BJ (cell line): Measurements from ENCODE around the gene ZBED4. TPM values are rescaled to one million over a fixed set of nuclear protein-coding genes. Genes with fewer than 3 reads are reported as not detected.

ENCODE experiments used
- CTCF ChIA-PET: fragments of 350-600 bp; formaldehyde crosslinking; extraction: SDS; loops from one replicate; lab custom pipeline; 2021; ENCODE audit warnings: antibody characterized with exemption, inconsistent platforms; lab: Yijun Ruan, JAX
- POLR2A ChIA-PET: fragments of 300-600 bp; sonication (Branson Sonifier 250); formaldehyde crosslinking; extraction: SDS; loops from one replicate; lab custom pipeline; 2021; ENCODE audit warnings: antibody characterized with exemption; lab: Charles Lee
- DNase-seq: peaks from one replicate; pipeline ENCODE4 v3.0.0-alpha.2; 2011; ENCODE audit warnings: low read depth
- H3K27me3 ChIP-seq: 2 replicates; pipeline ENCODE4 v1.6.0; 2011; ENCODE audit warnings: low read length; ENCODE audit not compliant: control insufficient read depth, insufficient read depth
- H3K36me3 ChIP-seq: 2 replicates; pipeline ENCODE4 v1.5.1; 2011; ENCODE audit warnings: low read length; ENCODE audit not compliant: control insufficient read depth, insufficient read depth
- H3K4me3 ChIP-seq: 2 replicates; pipeline ENCODE4 v1.5.1; 2011; ENCODE audit warnings: low read depth, mild to moderate bottlenecking, control low read depth, low read length
- polyA plus RNA-seq: library from polyadenylated mRNA; depleted of rRNA; stranded (reverse); fragments of >200 nt; gene quantifications from 2 replicates; pipeline ENCODE4 v1.2.3, GENCODE V29; 2011
- TF ChIP-seq, protein P1 (sequence below): IDR thresholded peaks from 2 replicates; pipeline ENCODE4 v1.5.1; 2011; ENCODE audit warnings: low read depth, mild to moderate bottlenecking, control low read depth, inconsistent platforms, low read length, moderate library complexity; ENCODE audit not compliant: insufficient read depth

The ZBED4 gene
- polyA plus RNA-seq, 1 experiment: 4.5 TPM

DNA sequence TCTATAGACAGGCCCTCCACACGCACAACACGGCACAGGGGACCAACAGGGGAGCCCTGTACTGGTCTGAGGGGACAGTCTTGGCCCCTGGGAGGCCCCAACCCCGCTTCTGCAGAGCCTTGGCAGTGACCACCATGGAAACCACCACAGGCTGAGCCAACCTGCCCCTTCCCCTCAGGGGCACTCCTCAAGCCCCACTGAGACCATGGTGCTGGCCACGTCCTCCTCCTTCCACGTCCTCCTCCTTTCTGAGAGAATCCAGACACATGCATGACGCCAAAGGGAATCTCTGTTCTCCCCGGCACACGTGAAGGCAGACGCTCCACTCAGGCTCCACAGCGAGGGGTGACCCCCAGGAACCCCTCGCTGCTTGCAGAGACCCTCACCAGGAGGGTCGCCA is 28.7 kb upstream of the ZBED4 start:
- ChIA-PET CTCF (no interaction called here), POLR2A (no interaction called here)
- TF ChIP-seq, protein P1, sequence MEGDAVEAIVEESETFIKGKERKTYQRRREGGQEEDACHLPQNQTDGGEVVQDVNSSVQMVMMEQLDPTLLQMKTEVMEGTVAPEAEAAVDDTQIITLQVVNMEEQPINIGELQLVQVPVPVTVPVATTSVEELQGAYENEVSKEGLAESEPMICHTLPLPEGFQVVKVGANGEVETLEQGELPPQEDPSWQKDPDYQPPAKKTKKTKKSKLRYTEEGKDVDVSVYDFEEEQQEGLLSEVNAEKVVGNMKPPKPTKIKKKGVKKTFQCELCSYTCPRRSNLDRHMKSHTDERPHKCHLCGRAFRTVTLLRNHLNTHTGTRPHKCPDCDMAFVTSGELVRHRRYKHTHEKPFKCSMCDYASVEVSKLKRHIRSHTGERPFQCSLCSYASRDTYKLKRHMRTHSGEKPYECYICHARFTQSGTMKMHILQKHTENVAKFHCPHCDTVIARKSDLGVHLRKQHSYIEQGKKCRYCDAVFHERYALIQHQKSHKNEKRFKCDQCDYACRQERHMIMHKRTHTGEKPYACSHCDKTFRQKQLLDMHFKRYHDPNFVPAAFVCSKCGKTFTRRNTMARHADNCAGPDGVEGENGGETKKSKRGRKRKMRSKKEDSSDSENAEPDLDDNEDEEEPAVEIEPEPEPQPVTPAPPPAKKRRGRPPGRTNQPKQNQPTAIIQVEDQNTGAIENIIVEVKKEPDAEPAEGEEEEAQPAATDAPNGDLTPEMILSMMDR: no peak
- H3K4me3 ChIP-seq: no peak overlapping the region
- DNase-seq: no peak
- H3K36me3 ChIP-seq: peaks cover 22% of the 10 kb centered on the region
- H3K27me3 ChIP-seq: no peaks in the 10 kb centered on the region

DNA sequence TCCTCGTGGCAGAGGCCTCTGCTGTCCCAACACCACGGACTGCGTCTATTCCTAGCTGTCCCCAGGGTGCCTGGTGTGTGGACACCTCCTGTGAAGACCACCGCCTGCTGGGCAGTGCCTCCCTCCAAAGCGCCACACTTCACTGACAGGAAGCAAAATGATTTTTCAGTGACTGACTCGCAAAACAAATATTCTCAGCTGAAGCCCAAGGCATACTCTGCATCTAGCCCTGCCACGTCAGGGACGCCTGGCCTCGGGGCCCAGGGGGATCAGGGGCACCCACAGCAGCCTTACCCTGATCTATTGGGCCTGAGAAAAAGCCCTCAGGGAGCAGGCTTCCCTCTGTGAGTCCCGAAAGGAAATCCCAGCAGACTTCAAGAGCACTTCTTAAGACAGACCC is 28.2 kb upstream of the ZBED4 start:
- ChIA-PET POLR2A (no interaction called here), CTCF (interaction anchor here (1.3 kb wide), 1 partner anchor 35 kb away, joined by 4 read pairs; no protein-coding TSS in a partner anchor)

DNA sequence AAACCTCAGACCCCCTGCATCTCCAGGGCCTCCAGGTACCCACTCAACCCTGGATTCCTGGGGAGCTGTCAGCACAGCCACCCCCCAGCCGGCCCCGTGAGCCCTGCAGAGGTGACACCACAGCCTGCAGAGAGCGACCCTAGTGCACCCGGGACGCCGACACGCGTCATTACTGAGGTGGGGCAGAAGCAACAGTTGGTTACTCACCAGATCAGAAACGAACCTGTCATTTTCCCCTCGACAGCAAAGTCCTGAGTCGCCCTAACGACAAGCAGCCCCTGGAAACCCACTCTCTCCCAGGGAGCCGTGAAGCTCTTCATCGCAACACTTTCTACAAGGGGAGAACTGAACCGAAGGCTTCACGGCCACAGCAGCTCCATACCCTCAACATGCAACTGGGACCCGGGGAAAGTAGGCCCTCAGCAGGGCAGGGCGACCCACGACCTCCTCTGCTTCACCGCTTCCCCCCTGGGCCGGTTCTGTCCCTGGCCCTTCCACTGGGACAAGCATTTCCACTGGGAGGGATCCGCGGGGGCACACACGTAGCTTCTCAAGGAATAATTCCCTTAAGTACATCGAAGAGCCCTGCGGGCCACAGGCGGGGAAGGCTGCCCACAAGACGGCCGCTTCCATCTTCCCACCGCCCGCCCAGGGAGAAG is 27.6 kb upstream of the ZBED4 start:
- peaks cover 13% of the 10 kb centered on the region for H3K36me3 ChIP-seq
- peak overlapping the region; percentile 80 for H3K4me3 ChIP-seq
- POLR2A ChIA-PET: interaction anchor here (0.6 kb wide), 1 partner anchor 136 kb away, joined by 3 read pairs; no protein-coding TSS in a partner anchor
- H3K27me3 ChIP-seq: no peaks in the 10 kb centered on the region
- no peak for DNase-seq
- TF ChIP-seq, protein P1: no peak
- CTCF ChIA-PET: interaction anchor here (1.3 kb wide), 1 partner anchor 35 kb away, joined by 4 read pairs; no protein-coding TSS in a partner anchor

More for the DNA sequence above, 28.2 kb upstream of the ZBED4 start:
- Histone ChIP-seq H3K27me3 (no peaks in the 10 kb centered on the region), H3K36me3 (peaks cover 18% of the 10 kb centered on the region), H3K4me3 (peak overlapping the region; percentile 80)
- DNase-seq: no peak
- TF ChIP-seq, protein P1: no peak

DNA sequence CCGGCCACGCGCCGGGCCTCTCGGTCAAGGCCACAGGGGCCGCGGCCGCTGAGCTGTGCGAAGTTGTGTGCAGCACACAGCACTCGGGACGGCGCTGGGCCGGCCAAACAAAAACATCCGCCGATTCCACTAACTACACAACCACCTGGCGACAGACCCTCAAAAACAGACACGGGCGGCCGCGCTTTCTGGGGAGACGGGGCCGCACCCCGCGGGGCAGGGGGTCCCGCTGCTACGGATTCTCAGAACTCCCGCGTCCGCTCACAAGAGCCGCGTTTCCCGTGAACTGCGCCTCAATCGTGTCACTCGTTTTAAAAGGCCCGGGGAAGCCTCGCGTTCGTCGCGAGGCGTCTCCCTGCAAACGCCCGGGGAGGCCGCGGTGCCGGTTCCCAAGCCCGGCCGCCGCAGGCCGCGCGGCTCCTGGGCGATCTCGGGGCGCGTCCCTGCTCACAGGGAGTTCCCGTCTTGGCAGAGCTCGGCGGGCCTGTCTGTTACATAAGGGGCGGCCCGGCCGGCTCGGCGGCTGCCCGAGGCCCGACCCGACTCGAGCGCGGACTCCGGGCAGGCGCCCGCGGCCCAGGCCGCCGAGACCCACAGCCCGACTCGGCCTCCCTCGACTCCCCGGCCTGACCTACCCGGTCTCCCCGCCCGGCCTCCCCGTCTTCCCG is 26.9 kb upstream of the ZBED4 start:
- Histone ChIP-seq H3K36me3 (peaks cover 10% of the 10 kb centered on the region), H3K27me3 (no peaks in the 10 kb centered on the region), H3K4me3 (peak overlapping the region; percentile 80)
- POLR2A ChIA-PET: interaction anchor here (0.6 kb wide), 1 partner anchor 136 kb away, joined by 3 read pairs; no protein-coding TSS in a partner anchor
- CTCF ChIA-PET: interaction anchor here (1.3 kb wide), 1 partner anchor 36 kb away, joined by 4 read pairs; no protein-coding TSS in a partner anchor
- TF ChIP-seq, protein P1: no peak
- DNase-seq: no peak

DNA sequence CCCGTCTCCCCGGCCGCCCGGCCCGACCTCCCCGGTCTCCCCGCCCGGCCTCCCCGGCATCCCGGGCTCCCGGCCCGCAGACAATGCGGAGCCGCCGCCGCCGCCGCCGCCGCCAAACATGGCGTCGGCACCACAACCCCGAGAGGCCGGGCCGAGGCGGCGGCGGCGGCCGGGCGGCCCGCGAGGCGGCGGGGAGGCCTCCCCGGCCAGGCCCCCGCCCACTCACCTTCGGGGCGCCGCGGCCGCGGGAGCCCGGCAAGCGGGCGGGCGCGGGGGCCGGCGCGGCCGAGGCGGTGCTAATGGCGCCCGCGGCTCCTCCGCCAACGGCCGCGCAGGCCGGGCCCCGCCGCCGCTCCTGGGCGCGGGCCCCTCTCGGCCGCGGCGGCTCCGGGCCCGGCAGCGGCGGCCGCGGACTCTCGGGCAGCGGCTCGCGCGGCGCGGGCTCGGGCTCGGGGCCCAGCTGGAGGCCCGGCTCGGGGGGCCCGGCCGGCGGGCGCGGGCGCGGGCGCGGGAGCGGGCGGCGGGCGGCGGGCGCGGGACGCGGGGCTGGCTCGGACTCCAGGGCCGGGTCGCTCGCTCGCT is 26.3 kb upstream of the ZBED4 start:
- TF ChIP-seq, protein P1: no peak
- Histone ChIP-seq H3K4me3 (peak overlapping the region; percentile 80), H3K27me3 (no peaks in the 10 kb centered on the region), H3K36me3 (peaks cover 10% of the 10 kb centered on the region)
- ChIA-PET CTCF (no interaction called here), POLR2A (no interaction called here)
- DNase-seq: no peak
